SU-DHL-6 (cell line): ENCODE data around the gene VWA7.

Source experiments
- H2AFZ ChIP-seq: fragments of 200-600 bp; sonication (generic); 2 replicates; pipeline ENCODE4 v1.6.1; 2014; ENCODE audit warnings: low read depth, mild to moderate bottlenecking, moderate library complexity, mixed read lengths, antibody characterized with exemption, low read length; ENCODE audit not compliant: severe bottlenecking
- H3F3A ChIP-seq: fragments of 200-600 bp; shearing (Covaris generic); 2 replicates; pipeline ENCODE4 v1.6.0; 2016; ENCODE audit warnings: antibody characterized with exemption, mild to moderate bottlenecking; ENCODE audit not compliant: insufficient read depth
- H3K27ac ChIP-seq: fragments of 200-600 bp; sonication (generic); 2 replicates; pipeline ENCODE4 v1.5.1; 2016; ENCODE audit warnings: low read depth, mild to moderate bottlenecking, low read length, moderate library complexity, mixed read lengths
- H3K27me3 ChIP-seq: fragments of 200-600 bp; sonication (generic), shearing (Covaris generic); 2 replicates; pipeline ENCODE4 v1.6.0; 2014; ENCODE audit warnings: mild to moderate bottlenecking, low read length
- H3K36me3 ChIP-seq: fragments of 200-600 bp; sonication (generic); 2 replicates; pipeline ENCODE4 v1.6.1; 2014; ENCODE audit warnings: mild to moderate bottlenecking, low read length, mixed read lengths
- H3K4me2 ChIP-seq: fragments of 300-600, 200-600 bp; shearing (Covaris generic), sonication (generic); 2 replicates; pipeline ENCODE4 v1.6.0; 2014; ENCODE audit warnings: low read length, low read depth, mild to moderate bottlenecking; ENCODE audit not compliant: poor library complexity, severe bottlenecking
- H3K4me3 ChIP-seq: fragments of 200-600 bp; sonication (generic); 2 replicates; pipeline ENCODE4 v1.5.1; 2014; ENCODE audit warnings: antibody characterized with exemption, low read length, mild to moderate bottlenecking, mixed read lengths; ENCODE audit not compliant: insufficient read depth, poor library complexity, severe bottlenecking
- H3K79me2 ChIP-seq: fragments of 200-600 bp; sonication (generic); 2 replicates; pipeline ENCODE4 v1.6.1; 2014; ENCODE audit warnings: mild to moderate bottlenecking, low read length, moderate library complexity; ENCODE audit not compliant: insufficient read depth
- H3K9ac ChIP-seq: fragments of 200-600 bp; sonication (generic); 2 replicates; pipeline ENCODE4 v1.7.0; 2014; ENCODE audit warnings: mild to moderate bottlenecking, low read length
- H3K9me2 ChIP-seq: fragments of 200-600 bp; sonication (generic); replicated peaks from 2 replicates; pipeline ENCODE4 v1.6.1; 2014; ENCODE audit warnings: low read length; ENCODE audit not compliant: insufficient read depth
- H3K9me3 ChIP-seq: fragments of 200-600 bp; sonication (generic); 2 replicates; pipeline ENCODE4 v1.6.1; 2014; ENCODE audit warnings: low read length, mixed read lengths; ENCODE audit not compliant: insufficient read depth
- H4K20me1 ChIP-seq: fragments of 200-600 bp; sonication (generic); 2 replicates; pipeline ENCODE4 v1.6.1; 2014; ENCODE audit warnings: low read depth, mild to moderate bottlenecking, antibody characterized with exemption, low read length, moderate library complexity, mixed read lengths
- CTCF ChIP-seq: fragments of 200-600 bp; sonication (generic); IDR thresholded peaks from one replicate; pipeline ENCODE4 v1.5.1; 2017; ENCODE audit warnings: antibody characterized with exemption, mild to moderate bottlenecking, low read length, moderate library complexity; ENCODE audit not compliant: insufficient read depth, poor library complexity, severe bottlenecking
- EZH2phosphoT487 ChIP-seq: fragments of 200-600 bp; sonication (generic), shearing (Covaris generic); conservative IDR thresholded peaks from 2 replicates; pipeline ENCODE4 v1.6.1; 2018; ENCODE audit warnings: mild to moderate bottlenecking, antibody characterized with exemption, low read length, moderate library complexity, mixed read lengths

Gene VWA7

GRCh38 chr6:31719001-31719400 lies 58.1 kb downstream of the VWA7 start:
- Histone ChIP-seq H4K20me1 (no peaks in the 10 kb centered on the region), H3K27ac (no peak overlapping the region), H3K79me2 (no peaks in the 10 kb centered on the region), H3K9ac (no peak overlapping the region), H3K9me3 (no peaks in the 10 kb centered on the region), H3K4me3 (no peak overlapping the region), H2AFZ (no peak overlapping the region), H3K9me2 (no peaks in the 10 kb centered on the region), H3K27me3 (no peaks in the 10 kb centered on the region), H3K36me3 (no peaks in the 10 kb centered on the region), H3K4me2 (no peak overlapping the region), H3F3A (no peaks in the 10 kb centered on the region)
- no peak for TF ChIP-seq EZH2phosphoT487
- TF ChIP-seq CTCF: no peak

GRCh38 chr6:31718265-31718664 lies 58.9 kb downstream of the VWA7 start:
- Histone ChIP-seq H3K36me3 (no peaks in the 10 kb centered on the region), H3K27me3 (no peaks in the 10 kb centered on the region), H4K20me1 (no peaks in the 10 kb centered on the region), H3K79me2 (no peaks in the 10 kb centered on the region), H3F3A (no peaks in the 10 kb centered on the region), H3K9me2 (no peaks in the 10 kb centered on the region), H3K9ac (no peak overlapping the region), H3K4me3 (no peak overlapping the region), H3K27ac (no peak overlapping the region), H2AFZ (no peak overlapping the region), H3K9me3 (no peaks in the 10 kb centered on the region), H3K4me2 (no peak overlapping the region)
- TF ChIP-seq EZH2phosphoT487 (no peak), CTCF (no peak)

GRCh38 chr6:31717499-31718222 lies 59.5 kb downstream of the VWA7 start:
- H3K36me3 ChIP-seq: no peaks in the 10 kb centered on the region
- TF ChIP-seq EZH2phosphoT487 (no peak), CTCF (no peak)
- no peaks in the 10 kb centered on the region for H3K9me2 ChIP-seq
- no peak overlapping the region for H3K4me2 ChIP-seq
- H4K20me1 ChIP-seq: no peaks in the 10 kb centered on the region
- no peak overlapping the region for H3K9ac ChIP-seq
- no peaks in the 10 kb centered on the region for H3F3A ChIP-seq
- no peak overlapping the region for H3K4me3 ChIP-seq
- no peaks in the 10 kb centered on the region for H3K27me3 ChIP-seq
- no peak overlapping the region for H3K27ac ChIP-seq
- H3K9me3 ChIP-seq: no peaks in the 10 kb centered on the region
- no peaks in the 10 kb centered on the region for H3K79me2 ChIP-seq
- H2AFZ ChIP-seq: no peak overlapping the region
